GM21423 (cell line): ENCODE results near the gene USB1.
A peak's percentile ranks its signal among the peaks of the same experiment; 100 is the strongest.
"Not testable (repeated sequence)": the region's sequence is repeated elsewhere in the genome, so short reads cannot be mapped to it uniquely, and the experiment has no call there.

Experiments used
- ATAC-seq: cut with Tn5 transposase; IDR thresholded peaks from one replicate; pipeline ENCODE4 v1.9.1; 2021; ENCODE audit warnings: mild to moderate bottlenecking, moderate library complexity; ENCODE audit not compliant: unreplicated experiment

USB1 gene

DNA sequence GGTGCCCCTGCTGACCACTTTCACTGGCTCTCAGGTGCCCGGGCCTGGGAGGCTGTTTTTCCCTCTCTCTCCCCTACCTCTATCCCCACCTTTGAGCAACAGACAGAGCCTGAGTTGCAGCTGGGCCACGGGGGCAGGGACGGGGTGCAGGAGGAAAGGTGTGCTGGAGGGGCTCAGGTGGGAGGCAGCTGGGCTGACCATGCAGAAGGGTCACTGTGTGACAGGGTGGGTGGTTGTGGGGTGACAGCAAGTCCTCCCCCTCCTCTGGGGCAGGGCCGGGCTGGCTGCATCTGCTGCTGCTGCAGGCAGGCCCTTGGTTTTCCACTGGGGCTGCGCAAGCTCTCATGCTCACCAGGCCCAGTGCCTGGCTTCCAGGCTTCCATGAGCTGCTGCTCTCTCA is 7.3 kb upstream of the USB1 start:
- no peak for ATAC-seq

DNA sequence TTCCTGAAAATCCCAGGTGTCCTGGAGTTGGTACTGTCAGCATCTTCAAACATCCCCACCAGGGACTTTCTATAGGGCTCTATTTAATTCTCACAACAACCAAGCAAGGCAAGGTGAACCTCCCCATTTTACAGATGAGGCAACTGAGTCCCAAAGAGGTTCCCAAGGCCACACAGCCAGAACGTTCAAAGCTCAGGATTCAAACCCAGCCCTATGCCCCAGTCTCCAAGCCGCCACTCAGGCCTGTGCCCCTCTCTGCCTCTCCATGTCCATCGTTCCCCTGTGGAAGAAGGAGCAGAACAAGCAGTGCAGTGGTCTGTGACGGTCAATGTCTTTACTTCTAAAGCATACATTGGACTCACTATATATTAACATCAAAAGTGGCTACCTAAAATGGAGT is 6.8 kb upstream of the USB1 start:
- ATAC-seq = no peak

GRCh38 chr16:57994778-57995177 is 6.4 kb upstream of the USB1 start:
- ATAC-seq = no peak

- ATAC-seq = no peak
These were observed 5.3 kb upstream of the USB1 start for GRCh38 chr16:57995721-57996405.

DNA sequence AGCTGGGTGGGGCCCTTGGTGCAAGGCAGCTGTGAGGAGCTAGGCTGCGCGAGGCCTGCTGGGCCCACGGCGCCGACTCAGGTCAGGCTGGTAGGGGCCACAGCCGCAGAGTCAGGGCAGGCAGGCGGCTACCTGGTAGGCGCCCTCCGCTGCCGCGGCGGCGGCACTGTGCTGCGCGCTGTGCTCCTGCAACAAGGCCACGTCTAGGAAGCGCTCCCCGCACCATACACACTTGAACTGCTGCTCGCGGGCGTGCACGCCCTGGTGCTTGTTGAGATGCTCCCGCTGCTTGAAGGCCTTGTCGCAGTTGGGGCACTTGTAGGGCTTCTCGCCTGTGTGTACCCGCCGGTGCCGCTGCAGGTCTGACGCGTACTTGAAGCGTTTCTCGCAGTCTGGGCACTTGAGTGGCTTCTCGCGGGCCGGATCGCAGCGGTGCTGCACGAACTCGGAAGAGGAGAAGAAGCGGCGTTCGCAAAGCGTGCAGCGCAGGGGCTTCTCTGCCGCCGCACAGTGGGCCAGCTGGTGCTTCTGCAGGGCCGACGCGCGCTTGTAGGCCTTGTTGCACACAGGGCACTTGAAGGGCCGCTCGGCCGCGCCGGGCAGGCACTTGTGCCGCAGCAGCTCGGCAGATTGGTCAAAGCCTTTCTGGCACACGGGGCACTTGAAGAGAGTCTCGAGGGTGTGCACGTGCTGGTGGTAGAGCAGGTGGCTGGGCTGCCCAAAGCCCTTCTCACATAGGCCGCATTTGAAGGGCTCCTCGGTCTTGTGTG is 4.6 kb upstream of the USB1 start:
- ATAC-seq = no peak

GRCh38 chr16:57997176-57997527 is 4.1 kb upstream of the USB1 start:
- no peak for ATAC-seq

- ATAC-seq = no peak
These were observed 3.5 kb upstream of the USB1 start for GRCh38 chr16:57997528-57998265.

DNA sequence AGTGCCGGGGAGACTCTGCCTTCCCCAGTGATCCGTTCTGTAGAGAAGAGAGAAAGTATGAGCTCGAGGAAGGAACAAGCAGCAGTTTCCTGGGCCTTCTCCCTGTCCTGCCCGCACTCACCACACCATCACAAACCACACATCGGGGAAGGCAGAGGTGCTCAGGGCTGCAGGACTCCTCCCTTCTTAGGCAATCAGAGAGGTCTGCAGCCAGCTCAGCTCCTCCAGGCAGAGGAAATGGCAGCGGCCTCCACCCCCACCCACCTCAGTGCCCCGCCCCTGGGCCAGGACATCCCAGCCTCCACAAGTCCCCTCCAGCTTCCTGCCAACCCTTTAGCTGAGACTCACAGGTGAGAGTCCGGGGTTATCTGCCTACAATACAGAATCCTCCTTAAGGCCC is 2.7 kb upstream of the USB1 start:
- no peak for ATAC-seq

DNA sequence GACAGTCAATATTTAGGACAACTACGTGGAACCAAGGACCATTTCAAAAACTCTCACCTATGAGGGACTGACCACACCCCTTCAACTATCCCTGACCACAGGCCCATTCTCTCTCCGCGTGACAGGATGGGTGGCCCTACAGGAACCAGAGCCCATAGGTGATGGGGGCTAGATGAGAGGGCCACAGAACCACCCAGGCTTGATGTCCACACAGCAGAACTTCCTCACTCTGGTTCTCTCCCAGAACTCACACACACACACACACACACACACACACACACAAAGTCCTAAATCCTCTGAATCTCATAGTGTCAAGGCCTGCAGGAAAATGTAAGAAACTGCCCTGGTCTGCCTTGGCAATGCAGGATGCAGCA is 2.2 kb upstream of the USB1 start:
- ATAC-seq = no peak

DNA sequence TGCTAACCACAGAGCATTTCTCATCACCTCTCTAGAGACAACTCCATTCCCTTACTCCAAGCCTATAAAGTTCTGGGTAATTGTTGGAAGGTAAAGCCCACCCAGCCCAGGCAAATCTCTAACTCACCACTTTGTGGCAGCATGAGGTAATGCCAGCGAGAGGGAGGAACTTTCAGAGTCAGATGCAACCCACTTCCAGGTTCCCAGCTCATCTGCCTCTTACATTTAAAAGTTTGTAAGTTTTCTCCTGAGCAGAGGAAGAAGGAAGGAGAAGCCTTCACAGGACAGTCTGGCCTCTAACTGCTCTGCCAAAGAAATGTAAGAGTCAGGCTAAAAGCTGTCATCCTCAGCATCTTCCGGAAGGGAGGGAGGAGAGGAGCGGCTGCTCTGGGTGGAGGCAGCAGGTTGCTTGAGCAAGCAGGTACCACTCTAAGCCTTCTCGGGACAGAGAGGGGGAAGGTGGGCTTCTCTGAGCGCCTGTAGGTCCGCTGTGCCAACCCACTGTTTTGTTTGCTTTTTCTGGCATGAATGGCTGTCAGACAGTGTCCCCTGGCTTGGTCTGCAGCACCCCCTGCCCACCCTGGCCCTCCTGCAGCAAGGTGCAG is 1.7 kb upstream of the USB1 start:
- ATAC-seq = no peak

GRCh38 chr16:57999971-58000705 is 1.1 kb upstream of the USB1 start, which contains the start of gene ZNF319:
Gene ZNF319 (minus strand): TSS chr16:58000672. CDS start chr16:57998265, 2,407 bp downstream.
- ATAC-seq = peak; percentile 16

- ATAC-seq = no peak
These were observed 691 bp downstream of the USB1 start for GRCh38 chr16:58001781-58002415.

- no peak for ATAC-seq
These were observed 1.2 kb downstream of the USB1 start for GRCh38 chr16:58002416-58002800.

GRCh38 chr16:58002936-58003335 is 1.7 kb downstream of the USB1 start:
- no peak for ATAC-seq

DNA sequence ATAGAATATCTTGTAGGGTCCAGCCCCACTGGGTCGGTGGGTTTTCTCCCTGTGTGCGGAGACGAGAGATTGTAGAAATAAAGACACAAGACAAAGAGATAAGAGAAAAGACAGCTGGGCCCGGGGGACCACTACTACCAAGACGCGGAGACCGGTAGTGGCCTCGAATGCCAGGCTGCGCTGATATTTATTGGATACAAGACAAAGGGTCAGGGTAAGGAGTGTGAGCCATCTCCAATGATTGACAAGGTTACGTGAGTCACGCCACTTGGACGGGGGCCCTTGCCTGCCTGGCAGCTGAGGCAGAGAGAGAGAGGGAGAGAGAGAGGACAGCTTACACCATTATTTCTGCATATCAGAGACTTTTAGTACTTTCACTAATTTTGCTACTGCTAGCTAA is 3.5 kb downstream of the USB1 start:
- not testable (repeated sequence) for ATAC-seq

DNA sequence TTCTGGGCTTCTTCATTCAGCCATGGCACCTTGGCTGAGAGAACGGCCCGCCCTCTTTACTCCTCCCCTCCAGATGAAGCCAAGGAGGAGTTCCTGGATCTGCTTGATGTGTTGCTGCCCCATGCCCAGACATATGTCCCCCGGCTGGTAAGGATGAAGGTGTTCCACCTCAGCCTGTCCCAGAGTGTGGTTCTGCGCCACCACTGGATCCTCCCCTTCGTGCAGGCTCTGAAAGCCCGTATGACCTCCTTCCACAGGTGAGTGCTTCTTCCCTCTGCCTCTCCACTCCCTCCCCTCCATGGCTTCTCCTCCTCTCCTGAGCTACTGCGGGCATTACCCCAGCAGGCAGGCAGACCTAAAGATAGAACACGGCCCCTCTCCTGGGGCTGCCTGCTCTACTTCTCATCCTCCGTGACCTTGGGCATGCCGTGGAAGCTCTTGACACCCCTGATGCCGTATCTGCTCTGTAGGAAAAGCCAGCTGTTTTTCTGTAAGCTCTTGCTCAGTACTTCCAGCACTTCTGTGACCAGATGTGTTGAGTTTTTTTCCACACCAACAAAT is 8.7 kb downstream of the USB1 start:
- ATAC-seq = no peak

- no peak for ATAC-seq
These were observed 9.7 kb downstream of the USB1 start for GRCh38 chr16:58010886-58011285.

DNA sequence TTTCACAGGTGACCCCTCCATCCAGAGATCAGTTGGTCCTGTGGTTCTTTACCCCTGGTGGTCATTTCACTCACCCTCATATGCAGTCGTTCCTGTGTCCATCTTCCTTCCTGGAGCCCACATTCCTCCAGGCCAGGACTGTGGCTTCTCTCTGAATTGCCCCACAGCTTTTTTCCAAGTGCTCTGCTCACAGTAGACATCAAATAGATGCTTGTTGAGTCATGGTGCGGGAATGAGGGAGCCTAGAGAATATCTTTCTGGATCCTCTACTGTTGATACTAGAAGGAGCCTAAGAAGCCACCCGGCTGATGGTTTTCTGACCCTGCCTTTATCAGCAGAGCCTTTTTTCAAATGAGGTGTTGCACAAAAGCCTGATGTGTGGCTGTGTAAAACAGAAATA is 10.4 kb downstream of the USB1 start:
- ATAC-seq = no peak

DNA sequence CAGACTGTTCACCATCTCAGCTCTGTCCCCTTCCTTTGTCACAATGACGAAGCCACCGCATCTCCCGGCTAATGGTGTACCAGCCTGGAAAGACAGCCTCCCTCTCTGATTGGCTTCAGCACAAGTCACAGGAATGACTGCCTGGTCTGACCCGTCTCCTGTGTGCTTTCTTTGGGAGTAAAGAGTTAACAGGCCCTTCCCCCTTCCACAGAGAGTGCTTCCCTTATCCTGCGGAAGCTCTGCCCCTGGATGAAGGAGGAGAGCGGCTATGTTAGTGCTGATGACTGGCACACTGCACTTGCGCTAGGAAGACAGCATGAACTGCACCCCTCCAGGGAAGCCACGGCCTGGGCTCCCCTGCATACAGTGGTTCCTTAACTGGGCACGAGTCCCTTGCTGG is 11.3 kb downstream of the USB1 start:
- no peak for ATAC-seq
